ENCODE measurements around the gene NPTN.
A peak's percentile ranks its signal among the peaks of the same experiment; 100 is the strongest.

NPTN gene

GRCh38 chr15:73637527-73637926 lies 4.3 kb upstream of the NPTN start:
- Histone ChIP-seq H3K4me1 (ENCODE audit: insufficient read depth, poor library complexity, severe bottlenecking) (peaks cover 26% of the 10 kb centered on the region), H3K36me3 (ENCODE audit: low read depth) (no peaks in the 10 kb centered on the region), H3K27ac (ENCODE audit: poor library complexity, severe bottlenecking) (peak overlapping the region; percentile 66), H3K9me3 (ENCODE audit: severe bottlenecking) (no peaks in the 10 kb centered on the region), H3K4me3 (ENCODE audit: severe bottlenecking) (no peak overlapping the region), H3K27me3 (ENCODE audit: insufficient read depth, poor library complexity, severe bottlenecking) (no peaks in the 10 kb centered on the region)
- no peak for DNase-seq (ENCODE audit: low spot score)
- no peak for TF ChIP-seq CTCF (IDR thresholded peaks at IDR 0.05; ENCODE audit: poor library complexity, severe bottlenecking)
- peak; percentile 4; the same call in 1 of the 3 replicates for ATAC-seq (ENCODE audit: low read depth)

DNA sequence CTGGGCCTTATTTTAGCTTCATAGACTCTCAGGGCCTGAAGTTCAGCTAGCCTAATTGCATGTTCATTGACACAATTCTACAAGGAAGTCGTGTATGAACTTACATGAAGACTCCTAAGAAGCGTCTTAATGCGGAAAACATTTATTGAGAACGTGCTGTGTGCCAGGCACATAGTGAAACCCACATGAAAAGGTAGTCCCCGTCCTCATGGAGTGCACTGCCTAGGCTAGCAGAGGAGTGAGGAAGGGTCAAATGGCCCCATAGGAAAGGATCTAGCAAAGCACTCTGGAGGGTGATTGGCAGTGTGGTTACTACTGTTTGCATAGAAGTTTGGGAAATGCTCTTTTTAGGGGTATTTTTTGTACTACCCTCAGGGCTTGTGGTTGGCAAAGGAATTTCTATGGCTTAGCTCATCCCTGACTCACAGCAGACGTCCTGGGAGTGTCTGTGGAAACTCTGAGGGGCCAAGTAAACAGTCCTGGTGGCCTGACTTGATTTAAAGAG lies 854 bp upstream of the NPTN start:
- ATAC-seq (ENCODE audit: low read depth) (peak; percentile 61), DNase-seq (ENCODE audit: low spot score) (peak; percentile 87)
- Histone ChIP-seq H3K9me3 (ENCODE audit: severe bottlenecking) (no peaks in the 10 kb centered on the region), H3K36me3 (ENCODE audit: low read depth) (no peaks in the 10 kb centered on the region), H3K4me1 (ENCODE audit: insufficient read depth, poor library complexity, severe bottlenecking) (peaks cover 52% of the 10 kb centered on the region), H3K4me3 (ENCODE audit: severe bottlenecking) (peak overlapping the region; percentile 17), H3K27me3 (ENCODE audit: insufficient read depth, poor library complexity, severe bottlenecking) (no peaks in the 10 kb centered on the region), H3K27ac (ENCODE audit: poor library complexity, severe bottlenecking) (peak overlapping the region; percentile 97)
- TF ChIP-seq CTCF (IDR thresholded peaks at IDR 0.05; ENCODE audit: poor library complexity, severe bottlenecking) = no peak

GRCh38 chr15:73632670-73633058 lies 525 bp downstream of the NPTN start:
- peak; percentile 78 for DNase-seq (ENCODE audit: low spot score)
- Histone ChIP-seq H3K36me3 (ENCODE audit: low read depth) (no peaks in the 10 kb centered on the region), H3K4me3 (ENCODE audit: severe bottlenecking) (peak overlapping the region; percentile 79), H3K27me3 (ENCODE audit: insufficient read depth, poor library complexity, severe bottlenecking) (no peaks in the 10 kb centered on the region), H3K4me1 (ENCODE audit: insufficient read depth, poor library complexity, severe bottlenecking) (peaks cover 63% of the 10 kb centered on the region), H3K27ac (ENCODE audit: poor library complexity, severe bottlenecking) (peak overlapping the region; percentile 97), H3K9me3 (ENCODE audit: severe bottlenecking) (no peaks in the 10 kb centered on the region)
- no peak for ATAC-seq (ENCODE audit: low read depth)
- TF ChIP-seq CTCF (IDR thresholded peaks at IDR 0.05; ENCODE audit: poor library complexity, severe bottlenecking) = no peak

GRCh38 chr15:73631915-73632669 lies 1.1 kb downstream of the NPTN start:
- Histone ChIP-seq H3K9me3 (ENCODE audit: severe bottlenecking) (no peaks in the 10 kb centered on the region), H3K4me1 (ENCODE audit: insufficient read depth, poor library complexity, severe bottlenecking) (peaks cover 63% of the 10 kb centered on the region), H3K27ac (ENCODE audit: poor library complexity, severe bottlenecking) (peak overlapping the region; percentile 97), H3K36me3 (ENCODE audit: low read depth) (no peaks in the 10 kb centered on the region), H3K27me3 (ENCODE audit: insufficient read depth, poor library complexity, severe bottlenecking) (no peaks in the 10 kb centered on the region), H3K4me3 (ENCODE audit: severe bottlenecking) (peak overlapping the region; percentile 79)
- DNase-seq (ENCODE audit: low spot score) (no peak), ATAC-seq (ENCODE audit: low read depth) (peak; percentile 19)
- no peak for TF ChIP-seq CTCF (IDR thresholded peaks at IDR 0.05; ENCODE audit: poor library complexity, severe bottlenecking)

GRCh38 chr15:73630921-73631362 lies 2.2 kb downstream of the NPTN start:
- no peak for TF ChIP-seq CTCF (IDR thresholded peaks at IDR 0.05; ENCODE audit: poor library complexity, severe bottlenecking)
- ATAC-seq (ENCODE audit: low read depth) (no peak), DNase-seq (ENCODE audit: low spot score) (no peak)
- H3K4me3 ChIP-seq (ENCODE audit: severe bottlenecking) = peak overlapping the region; percentile 79
- no peaks in the 10 kb centered on the region for H3K27me3 ChIP-seq (ENCODE audit: insufficient read depth, poor library complexity, severe bottlenecking)
- H3K27ac ChIP-seq (ENCODE audit: poor library complexity, severe bottlenecking) = peak overlapping the region; percentile 97
- H3K36me3 ChIP-seq (ENCODE audit: low read depth) = peaks cover 5% of the 10 kb centered on the region
- peaks cover 71% of the 10 kb centered on the region for H3K4me1 ChIP-seq (ENCODE audit: insufficient read depth, poor library complexity, severe bottlenecking)
- H3K9me3 ChIP-seq (ENCODE audit: severe bottlenecking) = no peaks in the 10 kb centered on the region
